Tibial artery (tissue), 4 donors: ENCODE results near the gene F2R.
"Not testable (repeated sequence)": the region's sequence is repeated elsewhere in the genome, so short reads cannot be mapped to it uniquely, and the experiment has no call there.

Experiments
- DNase-seq, 2 donors: peaks; one replicate each; pipeline ENCODE4 v3.0.0-alpha.2; 2019
- H3K27ac ChIP-seq, 2 donors: fragments of 200-600 bp; sonication (generic) in 1 of 2; 1 replicate in 1 of 2; 2 replicates in 1 of 2; pipeline ENCODE4 v1.5.1; 2018 to 2019; ENCODE audit warnings: mild to moderate bottlenecking in 1 of 2
- H3K27me3 ChIP-seq, 2 donors: fragments of 200-600 bp; sonication (generic) in 1 of 2; one replicate each; pipeline versions ENCODE4 v1.5.1 to v1.6.0; 2016 to 2019
- H3K36me3 ChIP-seq, 3 donors: fragments of 200-600 bp; sonication (generic) in 2 of 3; one replicate each; pipeline ENCODE4 v1.5.1; 2016 to 2019; ENCODE audit warnings: mild to moderate bottlenecking in 2 of 3
- H3K4me1 ChIP-seq, 4 donors: fragments of 200-600 bp; sonication (generic) in 2 of 4; 1 replicate in 3 of 4; 2 replicates in 1 of 4; pipeline ENCODE4 v1.5.1; 2016 to 2019
- H3K4me3 ChIP-seq, 2 donors: fragments of 200-600 bp; sonication (generic) in 1 of 2; 1 replicate in 1 of 2; 2 replicates in 1 of 2; pipeline ENCODE4 v1.5.1; 2018 to 2019; ENCODE audit warnings: mild to moderate bottlenecking in 2 of 2
- H3K9me3 ChIP-seq, 3 donors: fragments of 200-600 bp; sonication (generic) in 1 of 3; one replicate each; pipeline ENCODE4 v1.5.1; 2016 to 2019
- CTCF ChIP-seq, 2 experiments: fragments of 200-600 bp in 1 of 2; fragments of 450-650 bp in 1 of 2; IDR thresholded peaks; one replicate each; pipeline ENCODE4 v1.5.1; 2017 to 2019; ENCODE audit warnings: antibody characterized with exemption in 2 of 2, mild to moderate bottlenecking in 1 of 2, moderate library complexity in 1 of 2
- intact Hi-C: fragments of 100-400 bp; cut with DNase I; formaldehyde crosslinking; loops from one replicate; pipeline ENCODE4 v1.15.0; 2023; ENCODE audit warnings: low total_unique reads

The F2R gene

GRCh38 chr5:76766746-76767145 is 50.8 kb downstream of the F2R start:
- no peaks in the 10 kb centered on the region for H3K36me3 ChIP-seq
- H3K4me1 ChIP-seq = no peaks in the 10 kb centered on the region
- no peaks in the 10 kb centered on the region for H3K9me3 ChIP-seq
- intact Hi-C loops = no loop called here
- H3K27me3 ChIP-seq = no peaks in the 10 kb centered on the region
- DNase-seq = no peak
- no peak for TF ChIP-seq CTCF (IDR thresholded peaks at IDR 0.05)
- no peak overlapping the region for H3K4me3 ChIP-seq
- no peak overlapping the region for H3K27ac ChIP-seq

GRCh38 chr5:76771041-76771440 is 55.1 kb downstream of the F2R start:
- not testable (repeated sequence) for H3K4me1 ChIP-seq, H3K4me3 ChIP-seq, H3K9me3 ChIP-seq, H3K36me3 ChIP-seq, H3K27ac ChIP-seq, H3K27me3 ChIP-seq
- intact Hi-C loops = loop anchor here (5.0 kb wide), 1 partner anchor 169 kb away; no protein-coding TSS in a partner anchor
- peak in 1 of 2 donors; percentile 23 for DNase-seq

GRCh38 chr5:76771705-76772405 is 55.9 kb downstream of the F2R start:
- no peaks in the 10 kb centered on the region for H3K27me3 ChIP-seq
- no peaks in the 10 kb centered on the region for H3K36me3 ChIP-seq
- intact Hi-C loops = loop anchor here (5.0 kb wide), 1 partner anchor 170 kb away; no protein-coding TSS in a partner anchor
- no peaks in the 10 kb centered on the region for H3K4me1 ChIP-seq
- no peak overlapping the region for H3K27ac ChIP-seq
- no peaks in the 10 kb centered on the region for H3K9me3 ChIP-seq
- no peak overlapping the region for H3K4me3 ChIP-seq
- peak in 1 of 2 donors; percentile 5 for DNase-seq
- TF ChIP-seq CTCF (IDR thresholded peaks at IDR 0.05) = no peak

- no peak overlapping the region for H3K27ac ChIP-seq
- no peaks in the 10 kb centered on the region for H3K36me3 ChIP-seq
- H3K27me3 ChIP-seq = no peaks in the 10 kb centered on the region
- DNase-seq = peak in 1 of 2 donors; percentile 56
- no peaks in the 10 kb centered on the region for H3K9me3 ChIP-seq
- TF ChIP-seq CTCF (IDR thresholded peaks at IDR 0.05) = no peak
- no peaks in the 10 kb centered on the region for H3K4me1 ChIP-seq
- intact Hi-C loops = no loop called here
- no peak overlapping the region for H3K4me3 ChIP-seq
These were observed 60.0 kb downstream of the F2R start for GRCh38 chr5:76775921-76776320.

- no peaks in the 10 kb centered on the region for H3K4me1 ChIP-seq
- no peak for TF ChIP-seq CTCF (IDR thresholded peaks at IDR 0.05)
- no peak overlapping the region for H3K27ac ChIP-seq
- intact Hi-C loops = no loop called here
- no peak overlapping the region for H3K4me3 ChIP-seq
- no peak for DNase-seq
- H3K27me3 ChIP-seq = no peaks in the 10 kb centered on the region
- no peaks in the 10 kb centered on the region for H3K9me3 ChIP-seq
- no peaks in the 10 kb centered on the region for H3K36me3 ChIP-seq
These were observed 60.5 kb downstream of the F2R start for GRCh38 chr5:76776391-76776790.

- DNase-seq, H3K4me1 ChIP-seq, H3K4me3 ChIP-seq, intact Hi-C loops, H3K36me3 ChIP-seq, H3K27me3 ChIP-seq, H3K9me3 ChIP-seq, H3K27ac ChIP-seq: not testable (repeated sequence)
These were observed 64.7 kb downstream of the F2R start for GRCh38 chr5:76780616-76781015.

GRCh38 chr5:76781775-76782174 is 65.8 kb downstream of the F2R start:
- Histone ChIP-seq H3K27me3 (peaks cover 0 to 4% of the 10 kb centered on the region in 2 donors), H3K36me3 (no peaks in the 10 kb centered on the region), H3K4me3 (no peak overlapping the region), H3K27ac (no peak overlapping the region), H3K9me3 (no peaks in the 10 kb centered on the region), H3K4me1 (peaks cover 0 to 3% (median under 1%) of the 10 kb centered on the region in 4 donors)
- intact Hi-C loops = no loop called here
- no peak for TF ChIP-seq CTCF (IDR thresholded peaks at IDR 0.05)
- no peak for DNase-seq
